Measurements from ENCODE around the gene RPS16. TPM values are rescaled to one million over a fixed set of nuclear protein-coding genes. Genes with fewer than 3 reads are reported as not detected.

The RPS16 gene
- total and polyA plus RNA-seq, 2 of the 8 experiments (the other 6 are each of a cell fraction or from before 2014, with no cell fraction given): 2,433 to 7,810 TPM

DNA sequence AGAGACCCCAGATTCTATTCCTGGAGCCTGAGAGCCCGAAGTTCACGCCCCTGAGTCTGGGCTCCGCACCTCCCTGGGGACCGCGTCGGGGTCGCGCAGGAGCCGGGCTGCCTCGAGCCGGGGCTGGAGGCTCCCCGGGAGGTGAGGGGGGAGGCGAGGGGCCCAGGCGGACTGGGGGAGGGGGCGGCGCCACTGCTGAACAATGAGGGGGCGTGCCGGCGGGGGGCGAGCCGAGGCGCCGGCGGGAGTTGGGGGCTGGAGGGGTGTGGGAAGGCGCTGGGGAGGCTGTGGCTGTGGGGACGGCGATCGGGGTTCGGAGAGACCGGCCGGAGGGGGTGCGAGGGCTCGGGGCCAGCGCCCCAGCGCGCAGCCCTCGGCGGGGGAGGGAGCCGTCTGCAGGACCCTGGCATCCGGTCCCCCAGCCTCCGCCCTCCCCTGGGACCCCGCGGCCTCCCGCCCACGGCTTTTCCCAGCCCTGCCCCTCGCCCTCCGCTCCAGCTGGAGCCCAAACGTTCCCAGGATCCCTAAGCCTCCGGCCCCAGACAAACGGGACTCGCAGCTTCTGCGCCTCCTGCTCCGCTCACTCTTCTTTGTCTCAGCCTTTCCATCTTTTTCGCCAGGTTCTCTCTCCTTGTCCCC is 22.4 kb downstream of the RPS16 start (continued):
- no peak for TF ChIP-seq SAP30 (IDR thresholded peaks at IDR 0.05; ENCODE audit: insufficient read depth, insufficient replicate concordance, low read length)
- no peak for TF ChIP-seq RNF2 (IDR thresholded peaks at IDR 0.05; ENCODE audit: borderline replicate concordance, low read depth, low read length, missing control alignments, poor library complexity, severe bottlenecking)
- TF ChIP-seq TAF1 (IDR thresholded peaks at IDR 0.05; ENCODE audit: low read depth, low read length): no peak
- TF ChIP-seq TBP (IDR thresholded peaks at IDR 0.05; ENCODE audit: low read depth, low read length): no peak
- TF ChIP-seq ASH2L (IDR thresholded peaks at IDR 0.05; ENCODE audit: low read length): no peak
- TF ChIP-seq EP300 (IDR thresholded peaks at IDR 0.05; ENCODE audit: borderline replicate concordance in 1 of 2, low read depth in 2 of 2, low read length in 2 of 2): peak in 1 of 2 experiments; percentile 65; a peak in 1 of 3 replicates
- no peak for TF ChIP-seq SP2 (IDR thresholded peaks at IDR 0.05; ENCODE audit: low read length)
- TF ChIP-seq RBBP5 (IDR thresholded peaks at IDR 0.05; ENCODE audit: borderline replicate concordance, low read depth, low read length): no peak; the same call in 1 of the 2 replicates
- TF ChIP-seq FOSL1 (IDR thresholded peaks at IDR 0.05; ENCODE audit: insufficient read depth, low read depth, low read length): no peak
- TF ChIP-seq, protein P1, sequence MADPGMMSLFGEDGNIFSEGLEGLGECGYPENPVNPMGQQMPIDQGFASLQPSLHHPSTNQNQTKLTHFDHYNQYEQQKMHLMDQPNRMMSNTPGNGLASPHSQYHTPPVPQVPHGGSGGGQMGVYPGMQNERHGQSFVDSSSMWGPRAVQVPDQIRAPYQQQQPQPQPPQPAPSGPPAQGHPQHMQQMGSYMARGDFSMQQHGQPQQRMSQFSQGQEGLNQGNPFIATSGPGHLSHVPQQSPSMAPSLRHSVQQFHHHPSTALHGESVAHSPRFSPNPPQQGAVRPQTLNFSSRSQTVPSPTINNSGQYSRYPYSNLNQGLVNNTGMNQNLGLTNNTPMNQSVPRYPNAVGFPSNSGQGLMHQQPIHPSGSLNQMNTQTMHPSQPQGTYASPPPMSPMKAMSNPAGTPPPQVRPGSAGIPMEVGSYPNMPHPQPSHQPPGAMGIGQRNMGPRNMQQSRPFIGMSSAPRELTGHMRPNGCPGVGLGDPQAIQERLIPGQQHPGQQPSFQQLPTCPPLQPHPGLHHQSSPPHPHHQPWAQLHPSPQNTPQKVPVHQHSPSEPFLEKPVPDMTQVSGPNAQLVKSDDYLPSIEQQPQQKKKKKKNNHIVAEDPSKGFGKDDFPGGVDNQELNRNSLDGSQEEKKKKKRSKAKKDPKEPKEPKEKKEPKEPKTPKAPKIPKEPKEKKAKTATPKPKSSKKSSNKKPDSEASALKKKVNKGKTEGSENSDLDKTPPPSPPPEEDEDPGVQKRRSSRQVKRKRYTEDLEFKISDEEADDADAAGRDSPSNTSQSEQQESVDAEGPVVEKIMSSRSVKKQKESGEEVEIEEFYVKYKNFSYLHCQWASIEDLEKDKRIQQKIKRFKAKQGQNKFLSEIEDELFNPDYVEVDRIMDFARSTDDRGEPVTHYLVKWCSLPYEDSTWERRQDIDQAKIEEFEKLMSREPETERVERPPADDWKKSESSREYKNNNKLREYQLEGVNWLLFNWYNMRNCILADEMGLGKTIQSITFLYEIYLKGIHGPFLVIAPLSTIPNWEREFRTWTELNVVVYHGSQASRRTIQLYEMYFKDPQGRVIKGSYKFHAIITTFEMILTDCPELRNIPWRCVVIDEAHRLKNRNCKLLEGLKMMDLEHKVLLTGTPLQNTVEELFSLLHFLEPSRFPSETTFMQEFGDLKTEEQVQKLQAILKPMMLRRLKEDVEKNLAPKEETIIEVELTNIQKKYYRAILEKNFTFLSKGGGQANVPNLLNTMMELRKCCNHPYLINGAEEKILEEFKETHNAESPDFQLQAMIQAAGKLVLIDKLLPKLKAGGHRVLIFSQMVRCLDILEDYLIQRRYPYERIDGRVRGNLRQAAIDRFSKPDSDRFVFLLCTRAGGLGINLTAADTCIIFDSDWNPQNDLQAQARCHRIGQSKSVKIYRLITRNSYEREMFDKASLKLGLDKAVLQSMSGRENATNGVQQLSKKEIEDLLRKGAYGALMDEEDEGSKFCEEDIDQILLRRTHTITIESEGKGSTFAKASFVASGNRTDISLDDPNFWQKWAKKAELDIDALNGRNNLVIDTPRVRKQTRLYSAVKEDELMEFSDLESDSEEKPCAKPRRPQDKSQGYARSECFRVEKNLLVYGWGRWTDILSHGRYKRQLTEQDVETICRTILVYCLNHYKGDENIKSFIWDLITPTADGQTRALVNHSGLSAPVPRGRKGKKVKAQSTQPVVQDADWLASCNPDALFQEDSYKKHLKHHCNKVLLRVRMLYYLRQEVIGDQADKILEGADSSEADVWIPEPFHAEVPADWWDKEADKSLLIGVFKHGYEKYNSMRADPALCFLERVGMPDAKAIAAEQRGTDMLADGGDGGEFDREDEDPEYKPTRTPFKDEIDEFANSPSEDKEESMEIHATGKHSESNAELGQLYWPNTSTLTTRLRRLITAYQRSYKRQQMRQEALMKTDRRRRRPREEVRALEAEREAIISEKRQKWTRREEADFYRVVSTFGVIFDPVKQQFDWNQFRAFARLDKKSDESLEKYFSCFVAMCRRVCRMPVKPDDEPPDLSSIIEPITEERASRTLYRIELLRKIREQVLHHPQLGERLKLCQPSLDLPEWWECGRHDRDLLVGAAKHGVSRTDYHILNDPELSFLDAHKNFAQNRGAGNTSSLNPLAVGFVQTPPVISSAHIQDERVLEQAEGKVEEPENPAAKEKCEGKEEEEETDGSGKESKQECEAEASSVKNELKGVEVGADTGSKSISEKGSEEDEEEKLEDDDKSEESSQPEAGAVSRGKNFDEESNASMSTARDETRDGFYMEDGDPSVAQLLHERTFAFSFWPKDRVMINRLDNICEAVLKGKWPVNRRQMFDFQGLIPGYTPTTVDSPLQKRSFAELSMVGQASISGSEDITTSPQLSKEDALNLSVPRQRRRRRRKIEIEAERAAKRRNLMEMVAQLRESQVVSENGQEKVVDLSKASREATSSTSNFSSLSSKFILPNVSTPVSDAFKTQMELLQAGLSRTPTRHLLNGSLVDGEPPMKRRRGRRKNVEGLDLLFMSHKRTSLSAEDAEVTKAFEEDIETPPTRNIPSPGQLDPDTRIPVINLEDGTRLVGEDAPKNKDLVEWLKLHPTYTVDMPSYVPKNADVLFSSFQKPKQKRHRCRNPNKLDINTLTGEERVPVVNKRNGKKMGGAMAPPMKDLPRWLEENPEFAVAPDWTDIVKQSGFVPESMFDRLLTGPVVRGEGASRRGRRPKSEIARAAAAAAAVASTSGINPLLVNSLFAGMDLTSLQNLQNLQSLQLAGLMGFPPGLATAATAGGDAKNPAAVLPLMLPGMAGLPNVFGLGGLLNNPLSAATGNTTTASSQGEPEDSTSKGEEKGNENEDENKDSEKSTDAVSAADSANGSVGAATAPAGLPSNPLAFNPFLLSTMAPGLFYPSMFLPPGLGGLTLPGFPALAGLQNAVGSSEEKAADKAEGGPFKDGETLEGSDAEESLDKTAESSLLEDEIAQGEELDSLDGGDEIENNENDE (IDR thresholded peaks at IDR 0.05; ENCODE audit: insufficient replicate concordance, low read length): no peak

Data from H1 (cell line).